Measurements from ENCODE around the gene PACRG.

PACRG gene

GRCh38 chr6:163300838-163301237 is 573.1 kb downstream of the PACRG start:
- no peak overlapping the region for H3K4me3 ChIP-seq (ENCODE audit: low read length)
- TF ChIP-seq CTCF (IDR thresholded peaks at IDR 0.05; ENCODE audit: insufficient read depth, low read depth, low read length, missing control alignments), result no peak
- DNase-seq (ENCODE audit: low read depth), result no peak

GRCh38 chr6:163301726-163302635 is 574.2 kb downstream of the PACRG start:
- H3K4me3 ChIP-seq (ENCODE audit: low read length), result no peak overlapping the region
- TF ChIP-seq CTCF (IDR thresholded peaks at IDR 0.05; ENCODE audit: insufficient read depth, low read depth, low read length, missing control alignments), result no peak
- no peak for DNase-seq (ENCODE audit: low read depth)

DNA sequence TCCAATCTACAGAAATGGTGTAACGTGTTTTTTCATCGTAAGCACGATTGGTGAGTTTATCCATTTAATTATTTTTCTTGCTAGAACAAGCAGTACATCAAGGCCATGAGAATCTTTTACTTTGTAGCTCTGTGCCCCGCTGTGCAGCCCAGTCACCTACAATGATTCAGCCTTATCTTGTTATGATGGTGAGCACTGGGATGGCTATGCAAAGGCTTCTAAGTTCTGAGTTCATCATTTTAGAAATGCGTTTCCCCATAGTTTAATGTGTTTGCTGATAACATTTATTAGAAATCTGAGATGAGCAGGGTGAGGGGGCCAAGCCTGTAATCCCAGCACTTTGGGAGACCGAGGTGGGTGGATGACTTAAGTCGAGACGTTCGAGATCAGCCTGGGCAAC is 575.0 kb downstream of the PACRG start:
- no peak for TF ChIP-seq CTCF (IDR thresholded peaks at IDR 0.05; ENCODE audit: insufficient read depth, low read depth, low read length, missing control alignments)
- no peak for DNase-seq (ENCODE audit: low read depth)
- no peak overlapping the region for H3K4me3 ChIP-seq (ENCODE audit: low read length)

- no peak overlapping the region for H3K4me3 ChIP-seq (ENCODE audit: low read length)
- no peak for DNase-seq (ENCODE audit: low read depth)
- TF ChIP-seq CTCF (IDR thresholded peaks at IDR 0.05; ENCODE audit: insufficient read depth, low read depth, low read length, missing control alignments), result no peak
Measured at GRCh38 chr6:163306000-163306399, 578.2 kb downstream of the PACRG start.

DNA sequence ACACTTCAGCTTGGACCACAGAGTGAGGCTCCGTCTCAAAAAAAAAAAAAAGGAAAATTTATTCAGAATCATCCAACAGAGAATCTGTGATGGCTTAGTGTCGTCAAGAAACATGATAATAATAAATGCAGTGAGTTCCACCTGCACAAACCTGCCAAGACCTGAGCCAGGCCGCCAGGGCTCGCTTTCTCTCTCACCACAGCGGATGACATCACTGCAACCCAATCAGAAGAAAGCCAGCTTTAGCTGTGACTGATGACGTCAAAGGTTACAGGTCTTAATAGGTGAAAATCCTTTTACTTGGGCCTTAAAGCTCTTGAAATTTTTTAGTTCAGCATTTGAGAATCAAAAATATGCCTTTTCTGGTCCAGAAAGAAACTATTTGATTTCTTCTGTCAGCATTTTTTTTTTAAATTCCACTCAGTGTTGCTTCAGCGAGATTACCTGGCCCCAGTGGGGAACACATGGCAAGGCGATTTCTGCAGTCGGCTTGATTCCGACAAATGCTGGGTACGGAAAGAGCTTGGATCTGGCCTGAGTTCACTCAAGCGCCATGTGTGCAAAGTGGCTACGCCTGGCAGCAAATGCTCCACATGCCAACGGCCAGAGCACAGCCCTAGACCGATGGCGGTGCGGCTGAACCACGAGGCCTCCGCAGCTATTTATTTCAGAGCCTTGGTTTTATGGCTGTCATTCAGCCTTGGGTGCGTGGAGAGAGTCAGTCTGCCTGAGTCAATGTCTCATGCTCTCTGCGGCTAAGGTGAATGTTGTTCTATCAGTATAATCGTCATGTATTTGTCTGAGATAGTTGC is 581.1 kb downstream of the PACRG start:
- TF ChIP-seq CTCF (IDR thresholded peaks at IDR 0.05; ENCODE audit: insufficient read depth, low read depth, low read length, missing control alignments), result no peak

DNA sequence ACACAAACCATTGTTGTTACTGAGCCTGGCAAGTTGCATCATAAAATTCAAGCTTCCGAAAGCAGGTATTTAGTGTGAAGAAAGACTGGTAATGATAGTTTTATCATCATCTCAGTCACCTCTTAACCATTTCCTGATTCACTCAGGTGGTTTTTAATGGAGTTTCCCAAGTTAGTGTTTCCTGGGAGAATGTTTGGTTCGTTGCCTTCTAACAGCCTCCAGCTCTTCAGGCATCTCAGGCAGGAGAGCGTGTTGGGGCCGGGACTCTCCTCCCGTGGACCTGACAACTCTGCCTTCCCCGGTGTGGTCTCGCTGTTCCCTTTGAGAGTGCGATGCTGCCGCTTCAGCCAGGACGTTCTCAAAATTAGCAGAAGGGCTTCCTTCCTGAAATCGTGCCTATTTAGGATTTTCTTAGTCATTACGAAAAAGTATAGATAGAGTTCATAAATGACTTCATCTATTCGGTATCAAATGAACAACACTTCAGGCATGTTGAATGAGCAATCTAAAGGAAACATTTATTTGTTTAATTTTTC is 581.8 kb downstream of the PACRG start:
- DNase-seq (ENCODE audit: low read depth), result peak; percentile 87
- H3K4me3 ChIP-seq (ENCODE audit: low read length), result no peak overlapping the region
- TF ChIP-seq CTCF (IDR thresholded peaks at IDR 0.05; ENCODE audit: insufficient read depth, low read depth, low read length, missing control alignments), result no peak

More for the DNA sequence above, 581.1 kb downstream of the PACRG start:
- peak; percentile 36 for DNase-seq (ENCODE audit: low read depth)
- H3K4me3 ChIP-seq (ENCODE audit: low read length), result no peak overlapping the region
